Endometrium (tissue), 2 donors: ENCODE measurements around the gene CGB2.
"Not testable (repeated sequence)": the region's sequence is repeated elsewhere in the genome, so short reads cannot be mapped to it uniquely, and the experiment has no call there.

ENCODE experiments used
- FAIRE-seq: peaks from 2 replicates; lab custom pipeline; 2012; peaks lifted over from hg19 to GRCh38; lab: Jason Lieb, UNC
- donor health status: control.
- donor health status: control.

The CGB2 gene

GRCh38 chr19:49069026-49069425 is 37.3 kb downstream of the CGB2 start:
- no peak for FAIRE-seq

GRCh38 chr19:49070416-49070815 is 38.7 kb downstream of the CGB2 start:
- no peak for FAIRE-seq

GRCh38 chr19:49071860-49072547 is 40.3 kb downstream of the CGB2 start:
- no peak for FAIRE-seq

GRCh38 chr19:49073514-49074378 is 42.1 kb downstream of the CGB2 start:
- no peak for FAIRE-seq

- FAIRE-seq, result not testable (repeated sequence)
Observed at GRCh38 chr19:49074869-49075268, 43.2 kb downstream of the CGB2 start.

- FAIRE-seq, result no peak
Observed at GRCh38 chr19:49080392-49080791, 48.7 kb downstream of the CGB2 start.

GRCh38 chr19:49081273-49081672 is 49.6 kb downstream of the CGB2 start:
- FAIRE-seq, result no peak
